ENCODE results near the gene FOSL2.

FOSL2 gene

GRCh38 chr2:28362991-28363521 is 29.6 kb upstream of the FOSL2 start:
- TF ChIP-seq CTCF (IDR thresholded peaks at IDR 0.05; ENCODE audit: low read depth, low read length), result no peak
- DNase-seq (ENCODE audit: extremely low read depth, low read depth), result no peak

- no peak for TF ChIP-seq CTCF (IDR thresholded peaks at IDR 0.05; ENCODE audit: low read depth, low read length)
These were observed 28.9 kb upstream of the FOSL2 start for GRCh38 chr2:28363686-28364280.

GRCh38 chr2:28364610-28365009 is 28.0 kb upstream of the FOSL2 start:
- TF ChIP-seq CTCF (IDR thresholded peaks at IDR 0.05; ENCODE audit: low read depth, low read length), result no peak
- no peak for DNase-seq (ENCODE audit: extremely low read depth, low read depth)

More at GRCh38 chr2:28363686-28364280, 28.9 kb upstream of the FOSL2 start:
- no peak for DNase-seq (ENCODE audit: extremely low read depth, low read depth)

- TF ChIP-seq CTCF (IDR thresholded peaks at IDR 0.05; ENCODE audit: low read depth, low read length), result no peak
- no peak for DNase-seq (ENCODE audit: extremely low read depth, low read depth)
These were observed 27.5 kb upstream of the FOSL2 start for GRCh38 chr2:28365158-28365557.

- no peak for TF ChIP-seq CTCF (IDR thresholded peaks at IDR 0.05; ENCODE audit: low read depth, low read length)
- DNase-seq (ENCODE audit: extremely low read depth, low read depth), result no peak
These were observed 26.5 kb upstream of the FOSL2 start for GRCh38 chr2:28366149-28366495.

GRCh38 chr2:28366496-28367282 is 26.0 kb upstream of the FOSL2 start:
- DNase-seq (ENCODE audit: extremely low read depth, low read depth), result no peak
- no peak for TF ChIP-seq CTCF (IDR thresholded peaks at IDR 0.05; ENCODE audit: low read depth, low read length)

GRCh38 chr2:28367667-28368356 is 24.8 kb upstream of the FOSL2 start:
- no peak for TF ChIP-seq CTCF (IDR thresholded peaks at IDR 0.05; ENCODE audit: low read depth, low read length)
- DNase-seq (ENCODE audit: extremely low read depth, low read depth), result no peak
